Activated T-cell treated with anti-CD3 and anti-CD28 coated beads, Interleukin-2, amount 50 U/mL, for 24 hours (primary cell): ENCODE data around the gene ITGA3.

ENCODE experiments used
- DNase-seq: peaks from one replicate; pipeline ENCODE4 v3.0.0-alpha.2; 2020
- H3K27ac Mint-ChIP-seq: 2 replicates; pipeline ENCODE4 v1.8.0; 2020; ENCODE audit warnings: mild to moderate bottlenecking, mixed read lengths
- H3K27me3 Mint-ChIP-seq: 2 replicates; pipeline ENCODE4 v1.8.0; 2020; ENCODE audit warnings: mixed read lengths
- H3K36me3 Mint-ChIP-seq: 2 replicates; pipeline ENCODE4 v1.8.0; 2020; ENCODE audit warnings: low read depth, mixed read lengths
- H3K4me1 Mint-ChIP-seq: 2 replicates; pipeline ENCODE4 v1.8.0; 2020; ENCODE audit warnings: low read depth, mixed read lengths
- H3K4me3 Mint-ChIP-seq: 2 replicates; pipeline ENCODE4 v1.8.0; 2020; ENCODE audit warnings: mild to moderate bottlenecking, moderate library complexity, mixed read lengths
- H3K9me3 Mint-ChIP-seq: 2 replicates; pipeline ENCODE4 v1.8.0; 2020; ENCODE audit warnings: mixed read lengths

The ITGA3 gene

GRCh38 chr17:50118076-50118827, 62.3 kb downstream of the ITGA3 start:
- H3K4me1 Mint-ChIP-seq = peaks cover 8% of the 10 kb centered on the region
- H3K27ac Mint-ChIP-seq = no peak overlapping the region
- DNase-seq = no peak
- H3K9me3 Mint-ChIP-seq = no peaks in the 10 kb centered on the region
- no peak overlapping the region for H3K4me3 Mint-ChIP-seq
- H3K36me3 Mint-ChIP-seq = no peaks in the 10 kb centered on the region
- peaks cover 53% of the 10 kb centered on the region for H3K27me3 Mint-ChIP-seq

GRCh38 chr17:50118828-50119218, 62.9 kb downstream of the ITGA3 start:
- H3K36me3 Mint-ChIP-seq = no peaks in the 10 kb centered on the region
- H3K4me3 Mint-ChIP-seq = no peak overlapping the region
- no peaks in the 10 kb centered on the region for H3K9me3 Mint-ChIP-seq
- no peak overlapping the region for H3K27ac Mint-ChIP-seq
- H3K4me1 Mint-ChIP-seq = peaks cover 8% of the 10 kb centered on the region
- DNase-seq = no peak
- H3K27me3 Mint-ChIP-seq = peaks cover 53% of the 10 kb centered on the region

- DNase-seq = no peak
- H3K27me3 Mint-ChIP-seq = peaks cover 45% of the 10 kb centered on the region
- peaks cover 8% of the 10 kb centered on the region for H3K4me1 Mint-ChIP-seq
- H3K27ac Mint-ChIP-seq = no peak overlapping the region
- no peaks in the 10 kb centered on the region for H3K9me3 Mint-ChIP-seq
- no peaks in the 10 kb centered on the region for H3K36me3 Mint-ChIP-seq
- H3K4me3 Mint-ChIP-seq = no peak overlapping the region
These were observed 64.8 kb downstream of the ITGA3 start for GRCh38 chr17:50120475-50121253.

GRCh38 chr17:50122945-50123344, 67.0 kb downstream of the ITGA3 start:
- Mint-ChIP-seq H3K4me3 (no peak overlapping the region), H3K27ac (no peak overlapping the region), H3K9me3 (no peaks in the 10 kb centered on the region), H3K27me3 (peaks cover 31% of the 10 kb centered on the region), H3K4me1 (no peaks in the 10 kb centered on the region), H3K36me3 (no peaks in the 10 kb centered on the region)
- no peak for DNase-seq

GRCh38 chr17:50123649-50124349, 67.9 kb downstream of the ITGA3 start:
- H3K9me3 Mint-ChIP-seq = no peaks in the 10 kb centered on the region
- H3K27ac Mint-ChIP-seq = no peak overlapping the region
- H3K27me3 Mint-ChIP-seq = peaks cover 30% of the 10 kb centered on the region
- H3K4me3 Mint-ChIP-seq = no peak overlapping the region
- H3K36me3 Mint-ChIP-seq = no peaks in the 10 kb centered on the region
- H3K4me1 Mint-ChIP-seq = peaks cover 4% of the 10 kb centered on the region
- no peak for DNase-seq

- H3K36me3 Mint-ChIP-seq = no peaks in the 10 kb centered on the region
- H3K27me3 Mint-ChIP-seq = peaks cover 22% of the 10 kb centered on the region
- peaks cover 10% of the 10 kb centered on the region for H3K4me1 Mint-ChIP-seq
- no peak overlapping the region for H3K27ac Mint-ChIP-seq
- no peak for DNase-seq
- H3K9me3 Mint-ChIP-seq = no peaks in the 10 kb centered on the region
- H3K4me3 Mint-ChIP-seq = no peak overlapping the region
These were observed 69.6 kb downstream of the ITGA3 start for GRCh38 chr17:50125420-50125997.

GRCh38 chr17:50127697-50128361, 71.9 kb downstream of the ITGA3 start:
- DNase-seq = no peak
- Mint-ChIP-seq H3K27ac (no peak overlapping the region), H3K4me3 (no peak overlapping the region), H3K9me3 (no peaks in the 10 kb centered on the region), H3K4me1 (peaks cover 22% of the 10 kb centered on the region), H3K27me3 (peaks cover 26% of the 10 kb centered on the region), H3K36me3 (peaks cover 6% of the 10 kb centered on the region)

GRCh38 chr17:50128441-50129352, 72.8 kb downstream of the ITGA3 start:
- peaks cover 26% of the 10 kb centered on the region for H3K27me3 Mint-ChIP-seq
- peaks cover 22% of the 10 kb centered on the region for H3K4me1 Mint-ChIP-seq
- no peak for DNase-seq
- H3K4me3 Mint-ChIP-seq = peak overlapping the region; percentile 50
- no peaks in the 10 kb centered on the region for H3K9me3 Mint-ChIP-seq
- no peak overlapping the region for H3K27ac Mint-ChIP-seq
- H3K36me3 Mint-ChIP-seq = peaks cover 13% of the 10 kb centered on the region

- peaks cover 22% of the 10 kb centered on the region for H3K4me1 Mint-ChIP-seq
- H3K4me3 Mint-ChIP-seq = peak overlapping the region; percentile 56
- DNase-seq = peak; percentile 36
- no peaks in the 10 kb centered on the region for H3K9me3 Mint-ChIP-seq
- H3K27ac Mint-ChIP-seq = no peak overlapping the region
- peaks cover 19% of the 10 kb centered on the region for H3K36me3 Mint-ChIP-seq
- peaks cover 26% of the 10 kb centered on the region for H3K27me3 Mint-ChIP-seq
These were observed 73.4 kb downstream of the ITGA3 start for GRCh38 chr17:50129353-50129727.

GRCh38 chr17:50129728-50130558, 74.0 kb downstream of the ITGA3 start, which contains the start of gene SAMD14:
SAMD14 (minus strand) TSS chr17:50130160; CDS start chr17:50124959, 5,201 bp downstream.
- H3K36me3 Mint-ChIP-seq = peaks cover 25% of the 10 kb centered on the region
- peak; percentile 56 for DNase-seq
- peaks cover 26% of the 10 kb centered on the region for H3K27me3 Mint-ChIP-seq
- peak within 1 kb of the TSS; percentile 61 for H3K4me3 Mint-ChIP-seq
- H3K27ac Mint-ChIP-seq = peak within 1 kb of the TSS; percentile 40
- H3K9me3 Mint-ChIP-seq = no peaks in the 10 kb centered on the region
- H3K4me1 Mint-ChIP-seq = peaks cover 22% of the 10 kb centered on the region

- Mint-ChIP-seq H3K27me3 (peaks cover 26% of the 10 kb centered on the region), H3K36me3 (peaks cover 31% of the 10 kb centered on the region), H3K4me1 (peaks cover 22% of the 10 kb centered on the region), H3K9me3 (no peaks in the 10 kb centered on the region), H3K4me3 (peak overlapping the region; percentile 61), H3K27ac (peak overlapping the region; percentile 40)
- DNase-seq = peak; percentile 39
These were observed 74.8 kb downstream of the ITGA3 start for GRCh38 chr17:50130559-50131305.
